Choroid plexus epithelial cell (primary cell): Measurements from ENCODE around the gene DPYSL5.

Source experiments
- DNase-seq: peaks from one replicate; pipeline ENCODE4 v3.0.0-alpha.2; 2010; ENCODE audit warnings: low read depth
- H3K4me3 ChIP-seq: 2 replicates; pipeline ENCODE4 v1.5.1; 2011; ENCODE audit warnings: low read depth, mild to moderate bottlenecking, control low read depth, low read length, moderate library complexity
- CTCF ChIP-seq: conservative IDR thresholded peaks from 2 replicates; pipeline ENCODE4 v1.5.1; 2011; ENCODE audit warnings: low read depth, mild to moderate bottlenecking, control low read depth, inconsistent platforms, low read length, moderate library complexity

Gene DPYSL5

GRCh38 chr2:26986576-26986975 is 138.6 kb downstream of the DPYSL5 start:
- H3K4me3 ChIP-seq, result no peak overlapping the region
- TF ChIP-seq CTCF, result no peak
- no peak for DNase-seq

GRCh38 chr2:26988058-26988860 is 140.3 kb downstream of the DPYSL5 start:
- no peak overlapping the region for H3K4me3 ChIP-seq
- peak; percentile 78 for DNase-seq
- TF ChIP-seq CTCF, result no peak

- H3K4me3 ChIP-seq, result no peak overlapping the region
- TF ChIP-seq CTCF, result no peak
- peak; percentile 52 for DNase-seq
Measured at GRCh38 chr2:26989156-26989555, 141.2 kb downstream of the DPYSL5 start.

GRCh38 chr2:26991717-26992116 is 143.8 kb downstream of the DPYSL5 start:
- no peak overlapping the region for H3K4me3 ChIP-seq
- DNase-seq, result no peak
- no peak for TF ChIP-seq CTCF

- DNase-seq, result no peak
- H3K4me3 ChIP-seq, result no peak overlapping the region
- TF ChIP-seq CTCF, result no peak
Measured at GRCh38 chr2:26993768-26994167, 145.8 kb downstream of the DPYSL5 start.

GRCh38 chr2:26994983-26995382 is 147.1 kb downstream of the DPYSL5 start:
- H3K4me3 ChIP-seq, result no peak overlapping the region
- no peak for TF ChIP-seq CTCF
- no peak for DNase-seq

- DNase-seq, result no peak
- TF ChIP-seq CTCF, result no peak
- no peak overlapping the region for H3K4me3 ChIP-seq
Measured at GRCh38 chr2:26997394-26997793, 149.5 kb downstream of the DPYSL5 start.
